Measurements from ENCODE around the gene LONP2.

- TF ChIP-seq POLR2A (IDR thresholded peaks at IDR 0.05) (no peak), CTCF (IDR thresholded peaks at IDR 0.05) (no peak)
These were observed 18.6 kb upstream of the LONP2 start for GRCh38 chr16:48225456-48225855.
